ENCODE results near the gene ZBTB7C.

GRCh38 chr18:48455555-48456478 lies 46.6 kb upstream of the ZBTB7C start:
- TF ChIP-seq CTCF (IDR thresholded peaks at IDR 0.05; ENCODE audit: low read depth, low read length, missing input control) = no peak
- TF ChIP-seq MAX (IDR thresholded peaks at IDR 0.05) = no peak
- TF ChIP-seq ATF3 (IDR thresholded peaks at IDR 0.05) = no peak
- TF ChIP-seq RAD21 (IDR thresholded peaks at IDR 0.05) = no peak
- TF ChIP-seq FOXA1 (IDR thresholded peaks at IDR 0.05) = no peak

All from liver (tissue), 3 donors.